Esophagus muscularis mucosa (tissue), 3 donors: Measurements from ENCODE around the gene RIOK2.

Experiments
- CTCF ChIP-seq, 3 experiments: fragments of 200-600 bp in 2 of 3; fragments of 450-650 bp in 1 of 3; sonication (generic) in 2 of 3; IDR thresholded peaks; one replicate each; pipeline ENCODE4 v1.5.1; 2017 to 2019; ENCODE audit warnings: antibody characterized with exemption in 3 of 3, mild to moderate bottlenecking in 2 of 3, moderate library complexity in 1 of 3
- EP300 ChIP-seq: sonication (generic); formaldehyde crosslinking; IDR thresholded peaks from one replicate; pipeline ENCODE4 v1.6.1; 2017; ENCODE audit warnings: antibody characterized with exemption

- TF ChIP-seq CTCF (IDR thresholded peaks at IDR 0.05), result no peak
- TF ChIP-seq EP300, result no peak
Measured at GRCh38 chr5:97111004-97111403, 72.0 kb downstream of the RIOK2 start.
